Frontal cortex (tissue), 1 donor: ENCODE results near the gene RDH5. TPM values are rescaled to one million over a fixed set of nuclear protein-coding genes. Genes with fewer than 3 reads are reported as not detected.

Experiments used
- small RNA-seq: library from RNA; depleted of rRNA; stranded (forward); fragments of <200 nt; gene quantifications from one replicate; pipeline ENCODE3, GENCODE V24; 2014
- total RNA-seq: library from RNA; depleted of rRNA; stranded (reverse); fragments of >200 nt; gene quantifications from one replicate; pipeline ENCODE4 v1.2.3, GENCODE V29; 2014

Gene RDH5
- total RNA-seq, 1 donor from 2014 or later, result 4.5 TPM

Small RNAs within 50 kb of the gene (small RNA-seq; reads per million reads assigned to genes)
- gene AC009779.1 (not detected), gene RF00017 (not detected)

Other genes starting within 250 kb of the RDH5 start
- not detected for gene OR6C68, start 228.0 kb upstream of the RDH5 start, total RNA-seq
- gene OR6C4, start 170.8 kb upstream of the RDH5 start, total RNA-seq, result not detected
- gene OR2AP1, start 147.9 kb upstream of the RDH5 start, total RNA-seq, result not detected
- gene OR10P1, start 83.5 kb upstream of the RDH5 start, total RNA-seq, result not detected
- 3.7 TPM for gene ITGA7, start 12.5 kb upstream of the RDH5 start, total RNA-seq
- gene BLOC1S1, start 4.3 kb upstream of the RDH5 start, total RNA-seq, result 21.2 TPM
- 227 TPM for gene CD63, start 8.6 kb downstream of the RDH5 start, total RNA-seq
- gene GDF11, start 22.7 kb downstream of the RDH5 start, total RNA-seq, result 6.1 TPM
- gene SARNP, start 97.3 kb downstream of the RDH5 start, total RNA-seq, result 66.4 TPM
- gene ORMDL2, start 97.6 kb downstream of the RDH5 start, total RNA-seq, result 4.5 TPM
- 42.0 TPM for gene DNAJC14, start 109.2 kb downstream of the RDH5 start, total RNA-seq
- gene MMP19, start 122.5 kb downstream of the RDH5 start, total RNA-seq, result not detected
- gene PYM1, start 207.5 kb downstream of the RDH5 start, total RNA-seq, result 22.4 TPM
- gene DGKA, start 210.8 kb downstream of the RDH5 start, total RNA-seq, result 7.7 TPM
- not detected for gene PMEL, start 245.6 kb downstream of the RDH5 start, total RNA-seq
- 5.3 TPM for gene CDK2, start 246.4 kb downstream of the RDH5 start, total RNA-seq